ENCODE measurements around the gene RAE1. TPM values are rescaled to one million over a fixed set of nuclear protein-coding genes. Genes with fewer than 3 reads are reported as not detected.
"Not testable (repeated sequence)": the region's sequence is repeated elsewhere in the genome, so short reads cannot be mapped to it uniquely, and the experiment has no call there.

Gene RAE1
- total and polyA plus RNA-seq, 2 of the 8 experiments (the other 6 are each of a cell fraction or from before 2014, with no cell fraction given) = 35.9 to 44.9 TPM

GRCh38 chr20:57419479-57419878, 68.4 kb downstream of the RAE1 start:
- H3K27ac ChIP-seq (ENCODE audit: low read depth, low read length); H3K9me3 ChIP-seq (ENCODE audit: insufficient read depth in 2 of 2, low read depth in 1 of 2, low read length in 1 of 2); H4K8ac ChIP-seq (ENCODE audit: extremely low read depth, insufficient read depth, low read length); H2BK20ac ChIP-seq (ENCODE audit: low read length); H3K4me2 ChIP-seq (ENCODE audit: insufficient read depth in 1 of 2, low read depth in 2 of 2, low read length in 2 of 2); H4K91ac ChIP-seq (replicated peaks; ENCODE audit: insufficient read length, low read length); H2BK12ac ChIP-seq (ENCODE audit: low read depth, low read length); H2BK120ac ChIP-seq (replicated peaks; ENCODE audit: low read depth, low read length); H3K36me3 ChIP-seq (ENCODE audit: control insufficient read depth in 2 of 4, insufficient read depth in 4 of 4, low read length in 3 of 4); H2BK15ac ChIP-seq (ENCODE audit: low read length); DNase-seq (ENCODE audit: low read depth in 1 of 2, low spot score in 2 of 2); H3K79me1 ChIP-seq (ENCODE audit: low read depth, low read length); H3K23ac ChIP-seq (ENCODE audit: insufficient read length); H2BK5ac ChIP-seq (ENCODE audit: low read depth, low read length); H3K79me2 ChIP-seq (ENCODE audit: control insufficient read depth in 1 of 2, insufficient read depth in 2 of 2, low read length in 2 of 2); H4K5ac ChIP-seq (ENCODE audit: insufficient read length, low read depth, low read length); H3K14ac ChIP-seq (ENCODE audit: insufficient read length); H3K9ac ChIP-seq (replicated peaks in 1 of 4; ENCODE audit: extremely low read depth in 1 of 4, low read depth in 3 of 4, low read length in 3 of 4); H3K56ac ChIP-seq (replicated peaks; ENCODE audit: insufficient read length, low read depth, low read length); H3K4me3 ChIP-seq (ENCODE audit: extremely low read depth in 1 of 4, insufficient read depth in 2 of 4, low read depth in 3 of 4, low read length in 4 of 4); H2AFZ ChIP-seq (ENCODE audit: low read length); H3K4ac ChIP-seq (replicated peaks; ENCODE audit: insufficient read length, low read depth, low read length); FAIRE-seq; H3K4me1 ChIP-seq (replicated peaks in 1 of 4; ENCODE audit: control insufficient read depth in 3 of 4, insufficient read depth in 4 of 4, low read length in 3 of 4); H3K18ac ChIP-seq (ENCODE audit: extremely low read depth, low read length); H3K27me3 ChIP-seq (replicated peaks in 1 of 4; ENCODE audit: control insufficient read depth in 3 of 4, extremely low read depth in 1 of 4, insufficient read depth in 3 of 4, low read length in 3 of 4); H4K20me1 ChIP-seq (replicated peaks in 1 of 2; ENCODE audit: control insufficient read depth in 1 of 2, insufficient read depth in 2 of 2, low read length in 2 of 2); H2AK5ac ChIP-seq (ENCODE audit: low read depth, low read length); H3K23me2 ChIP-seq (ENCODE audit: low read depth, low read length): not testable (repeated sequence)
- WGBS, 2 experiments (ENCODE audit: extremely low coverage in 1 of 2, insufficient coverage in 1 of 2, insufficient read length in 1 of 2, insufficient replicate concordance in 2 of 2, low coverage in 1 of 2, low lambda C conversion rate in 2 of 2, missing lambda C conversion rate in 1 of 2) = 87% methylated on average over 3 of the region's 4 CpGs; no CpG with 5 or more reads in 1 of the 2 experiments
- POLR2A ChIA-PET (ENCODE audit: partially characterized antibody) = interaction anchor here (1.1 to 1.3 kb wide), 2 partner anchors 16 to 37 kb away, joined by 3 to 4 read pairs; no protein-coding TSS in a partner anchor
- CTCF ChIA-PET (ENCODE audit: partially characterized antibody) = interaction anchor here (1.0 to 1.7 kb wide), 4 partner anchors 9 to 332 kb away, joined by 3 to 7 read pairs (median 3); no protein-coding TSS in a partner anchor

All from H1 (cell line).